ENCODE results near the gene ING5.
"Not testable (repeated sequence)": the region's sequence is repeated elsewhere in the genome, so short reads cannot be mapped to it uniquely, and the experiment has no call there.

ING5 gene

GRCh38 chr2:241734208-241734466 lies 32.3 kb downstream of the ING5 start:
- intact Hi-C loops (cut with DNase I): loop anchor here (5.0 kb wide), 1 partner anchor 47 kb away; the partner anchor contains the start of gene DTYMK
- no peak for DNase-seq

DNA sequence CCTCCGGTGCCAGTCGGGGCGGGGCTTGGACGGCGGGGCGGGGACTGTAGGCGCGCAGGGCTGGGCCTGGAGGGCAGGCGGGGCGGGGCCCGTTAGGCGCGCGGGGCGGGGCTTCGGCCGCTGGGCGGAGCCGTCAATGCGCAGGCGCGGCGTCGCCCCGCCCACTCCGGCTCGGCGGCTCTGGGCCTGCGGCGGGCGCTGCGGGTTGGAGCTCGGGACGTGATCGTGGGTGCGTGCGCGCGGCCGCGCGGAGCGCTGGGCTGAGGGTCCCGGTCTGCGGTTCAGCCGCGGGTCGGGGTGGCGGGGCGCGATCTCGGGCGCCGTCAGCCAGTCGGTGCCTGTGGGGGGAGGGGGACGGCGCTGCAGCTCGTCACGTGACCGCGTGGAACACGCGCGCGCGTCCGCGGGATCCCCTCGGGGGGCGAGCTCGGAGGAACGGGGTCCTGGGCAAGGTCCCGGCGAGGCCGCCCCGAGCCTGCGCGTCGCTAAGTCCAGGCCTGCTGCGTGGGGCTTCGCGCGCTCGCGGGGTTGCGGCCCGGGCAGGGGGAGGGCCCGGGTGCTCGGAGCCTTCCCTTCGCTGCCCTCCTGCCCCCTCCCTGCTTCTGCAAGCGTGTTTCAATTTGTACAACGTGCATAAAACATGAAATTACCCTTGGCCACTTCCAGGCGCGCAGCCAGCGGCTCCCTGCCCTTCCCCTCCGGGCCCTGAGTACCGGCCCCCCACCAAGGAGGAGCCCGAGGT lies 32.8 kb downstream of the ING5 start, which contains the start of gene D2HGDH:
Gene D2HGDH, plus strand, starts transcription at position 164 of the 742 bp plus-strand sequence. CDS start 595 bp downstream, outside the sequence.
- DNase-seq: peak; percentile 86 to 98 (median 92)
- intact Hi-C loops (cut with DNase I): loop anchor here (5.0 kb wide), 2 partner anchors 47 to 143 kb away; partner anchors contain the start of gene DTYMK

DNA sequence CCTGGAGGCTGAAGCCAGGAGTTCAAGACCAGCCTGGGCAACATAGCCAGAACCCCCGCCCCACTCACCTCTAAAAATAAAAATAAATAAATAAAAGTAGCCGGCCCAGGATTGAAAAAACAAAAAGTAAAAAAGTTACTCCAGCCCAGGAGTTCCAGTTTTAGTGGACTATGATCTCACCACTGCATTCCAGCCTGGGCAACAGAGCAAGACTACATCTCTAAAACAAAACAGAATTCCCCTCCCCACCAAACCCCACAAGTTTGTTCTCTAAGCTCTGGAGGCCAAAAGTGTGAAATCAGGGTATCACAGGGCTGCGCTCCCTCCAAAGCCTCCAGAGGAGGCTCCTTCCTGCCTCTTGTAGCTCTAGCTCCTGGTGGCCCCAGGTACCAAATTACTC lies 34.3 kb downstream of the ING5 start:
- DNase-seq: peak in 1 of 10 donors; percentile 60
- intact Hi-C loops (cut with DNase I): loop anchor here (5.0 kb wide), 1 partner anchor 141 kb away; no protein-coding TSS in a partner anchor

DNA sequence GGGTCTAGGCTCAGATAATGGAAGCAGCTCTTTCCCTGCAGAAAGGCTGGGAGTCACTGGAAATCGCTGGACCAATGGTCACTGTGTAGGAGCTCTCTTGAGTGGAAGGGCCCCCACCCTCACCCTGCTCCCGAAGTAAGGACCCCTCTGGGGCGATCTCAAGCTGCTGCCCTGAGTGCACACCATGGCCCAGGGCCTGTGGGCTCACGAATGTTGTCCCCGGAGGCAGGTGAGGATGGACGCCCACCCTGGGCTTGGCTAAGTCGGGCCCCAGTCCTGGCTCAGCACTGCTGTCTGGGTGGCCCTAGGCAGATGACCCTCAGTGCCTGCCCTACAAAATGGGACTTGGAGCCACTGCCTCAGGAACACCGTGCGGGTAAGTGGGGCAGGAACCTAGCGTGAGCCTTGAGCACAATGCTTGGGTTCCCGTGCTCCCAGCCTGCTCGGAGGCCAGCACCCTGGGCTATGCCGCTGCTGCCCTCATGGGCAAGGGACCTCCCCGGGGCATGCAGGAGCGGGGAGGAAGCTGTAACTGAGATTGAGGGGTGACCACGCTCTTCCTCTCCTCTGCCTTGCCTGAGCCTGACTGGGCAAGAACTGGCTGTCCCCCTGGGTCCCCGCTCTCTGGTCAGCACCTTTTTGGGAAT lies 36.3 kb downstream of the ING5 start:
- DNase-seq: no peak

DNA sequence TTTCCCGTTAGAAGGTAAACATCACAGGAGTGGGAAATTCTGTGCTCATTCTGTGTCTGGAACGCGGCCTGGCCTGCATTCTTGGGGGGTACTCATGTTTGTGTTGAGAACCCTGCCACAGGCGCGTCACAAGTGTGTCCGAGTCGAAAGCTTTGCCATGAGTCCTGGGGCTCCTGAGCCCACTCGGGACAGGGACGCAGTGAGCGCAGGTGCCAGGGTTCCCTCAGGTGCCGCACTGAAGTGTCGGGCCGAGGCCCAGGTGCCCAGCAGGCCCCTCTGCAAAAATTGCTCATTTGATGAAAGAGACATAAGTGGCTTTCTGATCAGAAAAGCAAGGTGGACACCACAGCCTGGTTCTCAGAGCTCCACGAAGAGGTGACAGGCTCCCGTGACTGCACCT lies 37.3 kb downstream of the ING5 start:
- intact Hi-C loops (cut with DNase I): loop anchor here (5.0 kb wide), 1 partner anchor 138 kb away; no protein-coding TSS in a partner anchor
- DNase-seq: no peak

More for the DNA sequence above, 36.3 kb downstream of the ING5 start:
- intact Hi-C loops (cut with DNase I): loop anchor here (5.0 kb wide), 1 partner anchor 139 kb away; no protein-coding TSS in a partner anchor

GRCh38 chr2:241739651-241740050 lies 37.8 kb downstream of the ING5 start:
- intact Hi-C loops (cut with DNase I): loop anchor here (5.0 kb wide), 1 partner anchor 138 kb away; no protein-coding TSS in a partner anchor
- no peak for DNase-seq

- no peak for DNase-seq
- intact Hi-C loops (cut with DNase I): no loop called here
These were observed 39.2 kb downstream of the ING5 start for GRCh38 chr2:241741016-241741415.

- intact Hi-C loops (cut with DNase I): no loop called here
- no peak for DNase-seq
These were observed 40.6 kb downstream of the ING5 start for GRCh38 chr2:241742320-241742939.

GRCh38 chr2:241743008-241743407 lies 41.2 kb downstream of the ING5 start:
- intact Hi-C loops (cut with DNase I); DNase-seq: not testable (repeated sequence)

DNA sequence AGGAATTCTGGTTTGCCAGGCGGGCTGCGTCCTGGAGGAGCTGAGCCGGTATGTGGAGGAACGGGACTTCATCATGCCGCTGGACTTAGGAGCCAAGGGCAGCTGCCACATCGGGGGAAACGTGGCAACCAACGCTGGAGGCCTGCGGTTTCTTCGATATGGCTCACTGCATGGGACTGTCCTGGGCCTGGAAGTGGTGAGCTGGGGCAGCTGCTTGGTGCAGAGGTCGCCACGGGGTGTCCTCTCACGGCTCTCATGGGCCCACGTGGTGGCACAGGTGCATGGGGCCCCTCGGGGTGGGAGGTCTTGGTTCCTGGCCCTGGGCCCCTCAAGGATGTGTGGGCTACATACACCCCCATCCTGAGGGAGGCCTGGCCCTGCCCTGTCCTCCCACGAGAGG lies 41.8 kb downstream of the ING5 start:
- intact Hi-C loops (cut with DNase I): no loop called here
- DNase-seq: no peak

- no peak for DNase-seq
- intact Hi-C loops (cut with DNase I): no loop called here
These were observed 42.4 kb downstream of the ING5 start for GRCh38 chr2:241744028-241744754.

DNA sequence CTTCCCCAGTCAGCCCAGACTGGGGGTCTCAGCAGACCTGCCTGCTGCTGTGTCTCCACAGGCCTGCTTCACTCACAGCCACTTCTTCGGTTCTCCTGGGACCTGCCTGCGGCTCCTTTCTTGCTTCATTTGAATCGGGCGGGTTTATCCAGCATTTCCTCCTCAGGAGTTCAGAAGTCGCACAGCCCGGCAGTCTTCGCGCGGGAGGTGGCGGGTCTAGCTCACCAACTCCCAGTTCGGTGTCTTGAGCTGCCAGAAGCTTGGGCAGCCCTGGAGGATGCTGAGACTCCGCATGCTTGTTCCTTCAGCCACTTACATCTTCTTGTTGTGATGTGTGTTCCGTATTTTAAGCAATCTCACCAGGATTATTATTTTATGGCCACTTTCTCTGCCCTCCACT lies 43.4 kb downstream of the ING5 start:
- intact Hi-C loops (cut with DNase I): no loop called here
- DNase-seq: no peak

- DNase-seq: no peak
- intact Hi-C loops (cut with DNase I): no loop called here
These were observed 44.2 kb downstream of the ING5 start for GRCh38 chr2:241746084-241746483.

DNA sequence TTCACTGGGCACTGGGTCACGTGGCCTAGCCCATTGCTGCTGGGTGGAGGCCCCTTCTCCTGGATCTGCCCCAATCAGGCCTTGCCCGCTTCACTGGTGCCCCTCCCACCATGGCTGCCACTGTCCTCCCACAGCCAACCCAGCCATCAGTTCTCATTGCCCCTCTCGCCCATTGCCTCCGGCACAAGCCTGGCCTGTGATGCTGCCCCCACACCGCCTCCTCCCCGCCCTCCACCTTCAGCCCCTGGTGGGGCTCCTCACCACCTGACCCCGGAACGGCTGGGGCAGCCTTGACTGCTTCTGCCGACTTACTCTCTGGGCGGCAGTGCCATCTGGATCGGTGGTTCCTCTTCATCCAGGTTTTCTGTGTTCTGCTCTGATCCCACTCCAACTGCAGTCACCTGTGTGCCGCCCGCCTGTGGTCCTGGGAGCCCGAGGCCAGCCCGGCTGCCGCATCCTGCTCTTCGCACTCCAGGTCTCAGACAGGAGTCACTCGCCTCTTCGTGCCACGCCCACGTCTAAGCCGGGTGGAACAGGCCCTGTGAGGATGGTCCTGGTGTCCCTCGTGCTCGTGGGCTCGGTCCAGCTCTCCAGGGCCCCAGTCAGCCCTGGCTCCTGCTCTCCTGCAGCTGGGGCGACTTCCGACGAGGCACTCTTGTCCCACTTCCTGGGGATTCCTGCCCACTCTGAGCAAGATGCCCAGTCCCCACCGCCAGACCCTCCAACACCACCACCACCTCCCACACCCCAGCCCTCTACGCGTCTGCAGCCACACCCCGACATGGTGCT lies 46.8 kb downstream of the ING5 start:
- intact Hi-C loops (cut with DNase I): no loop called here
- peak in 1 of 10 donors; percentile 80 for DNase-seq

GRCh38 chr2:241750076-241750840 lies 48.4 kb downstream of the ING5 start:
- no peak for DNase-seq
- intact Hi-C loops (cut with DNase I): no loop called here

DNA sequence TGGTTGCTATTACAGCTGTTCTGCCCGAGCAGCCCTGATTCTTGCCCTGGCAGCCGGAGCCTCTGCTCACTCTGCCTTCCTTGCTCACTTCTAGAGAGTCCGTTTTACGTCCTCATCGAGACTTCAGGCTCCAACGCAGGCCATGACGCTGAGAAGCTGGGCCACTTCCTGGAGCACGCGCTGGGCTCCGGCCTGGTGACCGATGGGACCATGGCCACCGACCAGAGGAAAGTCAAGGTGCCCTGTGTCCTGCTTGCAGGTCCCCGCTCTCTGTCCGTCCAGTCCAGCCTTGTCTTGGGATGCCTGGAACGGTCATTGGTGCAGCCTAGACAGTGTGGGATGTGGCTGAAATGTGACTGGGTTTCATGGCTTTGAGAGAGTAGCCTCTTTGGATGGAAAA lies 49.3 kb downstream of the ING5 start:
- intact Hi-C loops (cut with DNase I): no loop called here
- DNase-seq: no peak

- DNase-seq: no peak
- intact Hi-C loops (cut with DNase I): no loop called here
These were observed 49.9 kb downstream of the ING5 start for GRCh38 chr2:241751776-241752175.

DNA sequence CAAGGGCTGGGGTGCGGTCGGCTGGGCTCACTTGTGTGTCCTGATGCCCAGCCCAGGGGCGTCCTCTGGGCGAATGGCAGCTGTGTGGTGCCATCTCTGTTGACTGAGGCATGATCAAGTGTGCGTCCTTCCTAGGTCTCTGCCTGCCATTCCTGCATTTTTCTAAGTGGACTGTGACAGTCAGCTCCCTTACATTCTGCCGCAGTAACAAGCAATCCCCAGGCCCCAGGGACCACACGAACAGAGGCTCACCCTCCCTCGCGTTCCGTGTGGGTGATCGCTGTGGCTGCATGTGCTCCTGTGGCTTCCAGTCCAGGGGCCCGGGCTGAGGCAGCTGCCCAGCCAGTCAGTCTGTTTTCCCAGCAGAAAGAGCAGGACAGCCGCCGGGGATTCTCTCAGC lies 50.4 kb downstream of the ING5 start:
- intact Hi-C loops (cut with DNase I): no loop called here
- DNase-seq: no peak

GRCh38 chr2:241752689-241753276 lies 50.9 kb downstream of the ING5 start:
- intact Hi-C loops (cut with DNase I): no loop called here
- DNase-seq: no peak
